ENCODE measurements around the gene ARL8A. TPM values are rescaled to one million over a fixed set of nuclear protein-coding genes. Genes with fewer than 3 reads are reported as not detected.
A peak's percentile ranks its signal among the peaks of the same experiment; 100 is the strongest.

Gene ARL8A
- total RNA-seq, 1 donor from 2014 or later, result 69.5 TPM

GRCh38 chr1:202106340-202107254 is 37.9 kb downstream of the ARL8A start:
- ATAC-seq (ENCODE audit: poor library complexity), result peak; percentile 30
- intact Hi-C loops (cut with DNase I), result no loop called here

DNA sequence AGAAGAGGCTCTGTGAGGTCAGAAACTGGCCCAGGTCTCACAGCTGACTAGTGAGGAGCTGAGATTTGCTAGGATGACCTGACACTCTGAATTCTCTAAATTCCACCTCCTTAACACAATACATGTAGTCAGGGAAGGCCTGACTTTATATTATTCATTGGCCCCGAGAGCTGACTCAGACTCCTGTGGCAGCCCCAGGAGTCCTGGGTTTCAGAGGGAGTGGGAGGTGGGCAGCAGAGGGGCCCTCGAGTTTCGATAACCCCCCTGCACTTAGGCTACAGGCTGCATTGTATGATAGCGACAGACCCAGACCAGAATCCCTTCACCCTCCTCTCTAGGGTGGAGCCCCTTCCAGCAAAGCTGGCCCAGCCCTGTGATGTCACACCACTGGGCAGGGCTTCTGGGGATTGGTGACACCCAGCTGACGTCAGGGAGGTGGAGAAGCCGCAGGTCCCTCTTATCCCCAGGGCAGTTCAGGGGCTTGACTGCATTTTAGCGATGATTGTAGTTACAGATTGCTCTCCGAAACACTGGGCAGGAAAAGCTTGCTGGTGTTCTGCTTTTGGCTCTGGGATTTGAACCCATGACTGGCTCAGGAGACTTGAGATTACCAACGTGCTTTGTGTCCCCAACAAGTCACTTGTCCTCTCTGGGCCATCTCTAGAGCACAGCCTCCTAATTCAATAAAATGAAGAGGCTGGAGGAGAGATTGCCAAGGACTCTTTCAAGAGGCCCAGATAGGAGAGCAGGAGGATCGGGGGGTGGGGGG is 38.8 kb downstream of the ARL8A start:
- DNase-seq (no peak), ATAC-seq (ENCODE audit: poor library complexity) (no peak)
- intact Hi-C loops (cut with DNase I), result no loop called here

More at GRCh38 chr1:202106340-202107254, 37.9 kb downstream of the ARL8A start:
- no peak for DNase-seq

- DNase-seq, result no peak
- no peak for ATAC-seq (ENCODE audit: poor library complexity)
- intact Hi-C loops (cut with DNase I), result no loop called here
These were observed 40.5 kb downstream of the ARL8A start for GRCh38 chr1:202104073-202104472.

DNA sequence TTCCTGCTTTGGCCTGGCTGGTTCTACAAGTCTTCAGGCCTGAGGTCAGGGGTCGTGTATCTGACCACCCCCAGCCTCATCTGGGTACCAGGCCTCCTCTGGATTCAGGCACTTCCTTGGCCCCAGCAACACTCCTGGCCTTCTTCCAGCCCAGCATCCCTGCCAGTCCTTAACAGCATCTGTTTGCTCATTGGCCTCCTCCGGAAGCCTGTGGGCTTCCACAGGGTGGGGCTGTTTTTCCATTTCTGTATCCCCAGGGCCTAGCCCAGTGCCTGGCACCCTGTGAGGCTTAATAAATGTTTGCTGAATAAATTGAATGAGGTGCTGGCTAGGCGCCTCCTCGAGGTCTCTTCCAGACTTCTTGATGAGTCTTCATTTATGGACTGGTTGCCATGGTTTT is 43.4 kb downstream of the ARL8A start:
- intact Hi-C loops (cut with DNase I), result no loop called here
- ATAC-seq (ENCODE audit: poor library complexity) (no peak), DNase-seq (no peak)

DNA sequence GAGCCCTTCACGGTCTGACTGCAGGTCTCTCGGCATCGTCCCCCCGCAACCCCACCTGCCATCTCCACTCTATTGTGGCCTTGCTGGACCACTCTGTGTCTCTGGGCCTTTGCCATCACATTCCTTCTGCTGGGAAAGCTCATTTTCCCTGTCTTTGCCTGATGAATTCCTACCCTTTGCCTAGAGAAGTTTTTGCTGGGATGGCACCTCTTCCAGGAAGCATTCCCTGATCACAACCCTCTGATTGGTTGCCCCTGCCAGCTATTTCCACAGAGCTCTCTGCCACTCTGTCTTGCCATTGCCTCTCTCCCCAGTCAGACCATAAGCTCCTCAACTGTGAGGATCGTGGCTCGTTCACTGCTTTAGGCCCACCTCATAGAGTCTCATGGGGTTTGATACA is 50.7 kb downstream of the ARL8A start:
- DNase-seq, result no peak
- ATAC-seq (ENCODE audit: poor library complexity), result no peak
- intact Hi-C loops (cut with DNase I), result no loop called here

DNA sequence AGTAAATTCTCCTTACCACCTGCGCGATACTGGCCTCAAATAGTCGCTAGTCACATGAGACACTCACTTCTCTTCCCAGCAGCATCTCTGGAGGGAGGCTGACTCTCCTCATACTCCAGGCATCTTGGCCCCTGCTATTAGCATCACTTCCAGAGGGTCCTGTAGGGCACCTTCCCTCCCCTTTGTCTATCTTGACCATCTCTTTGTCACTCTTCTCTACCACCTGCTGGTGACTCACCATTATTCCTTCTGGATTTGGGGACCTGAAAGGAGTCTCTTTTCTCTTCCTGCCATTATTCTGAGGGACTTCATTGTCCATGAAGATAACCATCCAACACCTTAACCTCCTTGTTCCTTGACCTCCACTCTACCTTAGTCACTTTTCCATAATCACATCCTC is 53.5 kb downstream of the ARL8A start:
- intact Hi-C loops (cut with DNase I), result no loop called here
- no peak for DNase-seq
- no peak for ATAC-seq (ENCODE audit: poor library complexity)

GRCh38 chr1:202088206-202088605 is 56.3 kb downstream of the ARL8A start:
- DNase-seq, result no peak
- no peak for ATAC-seq (ENCODE audit: poor library complexity)
- intact Hi-C loops (cut with DNase I), result no loop called here

DNA sequence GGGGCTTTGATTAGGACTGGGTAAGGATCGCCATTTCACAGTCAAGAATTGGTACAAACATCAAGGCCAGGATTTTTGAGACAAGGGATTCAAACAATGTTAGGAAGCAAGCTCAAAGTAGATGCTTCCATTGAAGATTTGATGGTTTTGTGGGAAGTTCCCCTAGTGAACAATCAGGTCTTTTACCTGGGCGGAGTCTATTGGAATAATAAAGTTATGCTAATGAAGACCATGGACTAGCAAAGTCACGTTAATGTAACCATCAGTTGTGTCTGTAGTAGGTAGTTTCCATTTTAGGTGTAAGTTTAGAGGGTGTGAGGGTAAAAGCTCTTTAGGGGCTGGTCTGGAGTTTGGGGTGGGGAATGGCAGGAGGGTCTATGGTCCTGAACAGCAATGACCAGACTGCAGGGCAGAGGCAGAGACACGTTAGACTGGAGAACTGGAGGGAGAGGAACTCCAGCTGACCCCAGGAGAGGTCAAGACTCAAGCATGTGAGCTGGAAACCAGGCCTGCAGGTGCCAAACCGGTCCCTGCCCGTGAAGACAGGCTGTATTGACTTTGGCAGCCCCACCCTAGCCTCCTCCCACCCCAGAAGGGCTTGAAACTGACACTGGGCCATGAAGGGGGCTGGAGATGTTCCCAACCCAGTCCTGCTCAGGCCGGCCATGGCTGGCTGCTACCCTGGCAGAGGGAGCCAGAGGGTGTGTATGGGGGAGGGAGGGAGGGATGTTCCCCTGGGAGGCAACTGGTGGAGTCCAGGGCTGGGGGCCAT is 57.8 kb downstream of the ARL8A start:
- ATAC-seq (ENCODE audit: poor library complexity) (peak; percentile 49), DNase-seq (no peak)
- intact Hi-C loops (cut with DNase I), result no loop called here

DNA sequence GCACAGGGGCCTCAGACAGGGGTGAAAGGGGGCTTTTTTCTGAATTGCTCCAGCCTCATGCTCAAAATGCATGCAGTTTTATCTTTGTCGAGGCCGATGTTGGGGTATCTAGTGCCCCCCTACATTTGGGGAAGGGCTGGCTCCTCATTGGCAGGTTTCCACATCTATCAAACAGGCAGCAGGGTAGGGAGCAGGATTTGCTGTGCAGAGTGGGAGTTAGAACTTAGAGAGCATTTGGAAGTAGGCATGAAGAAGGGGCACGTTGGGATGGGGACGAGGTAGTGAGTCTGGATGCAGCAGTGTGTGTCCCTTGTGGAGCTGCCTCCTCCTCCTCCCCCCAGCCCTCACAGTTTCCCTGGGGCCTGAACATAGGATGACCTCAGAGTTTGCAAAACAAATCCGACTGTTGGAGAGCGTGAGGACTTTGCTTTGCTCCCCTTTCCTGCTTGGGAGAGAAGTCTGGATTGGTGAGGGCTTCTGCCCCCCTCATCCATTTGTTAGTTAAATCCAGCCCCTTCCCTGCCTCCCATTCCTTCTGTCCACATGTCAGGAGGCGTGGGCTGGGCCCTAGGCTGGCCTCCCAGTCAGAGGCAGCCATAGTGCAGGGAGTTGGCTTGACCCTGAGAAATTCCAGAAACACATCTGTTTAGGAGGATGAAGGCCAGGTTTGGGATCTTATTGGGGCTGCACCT is 58.7 kb downstream of the ARL8A start:
- intact Hi-C loops (cut with DNase I), result no loop called here
- ATAC-seq (ENCODE audit: poor library complexity) (peak; percentile 66), DNase-seq (no peak)

- intact Hi-C loops (cut with DNase I), result no loop called here
- DNase-seq (no peak), ATAC-seq (ENCODE audit: poor library complexity) (peak; percentile 35)
These were observed 59.5 kb downstream of the ARL8A start for GRCh38 chr1:202084791-202085681.

Other genes starting within 250 kb of the ARL8A start
- gene LMOD1, start 198.2 kb downstream of the ARL8A start, total RNA-seq, result 9.6 TPM
- gene TIMM17A, start 189.2 kb downstream of the ARL8A start, total RNA-seq, result 76.5 TPM
- gene RNPEP, start 162.1 kb downstream of the ARL8A start, total RNA-seq, result 15.4 TPM
- 0.65 TPM for gene ELF3, start 134.2 kb downstream of the ARL8A start, total RNA-seq
- gene GPR37L1, start 21.8 kb downstream of the ARL8A start, total RNA-seq, result 0.05 TPM
- gene PTPN7, start 15.9 kb upstream of the ARL8A start, total RNA-seq, result 0.27 TPM
- 3.9 TPM for gene LGR6, start 49.1 kb upstream of the ARL8A start, total RNA-seq
- gene UBE2T, start 197.2 kb upstream of the ARL8A start, total RNA-seq, result 14.1 TPM
- 636 TPM for gene PPP1R12B, start 204.0 kb upstream of the ARL8A start, total RNA-seq

Measured in Right ventricle myocardium superior (tissue), 1 donor.